ENCODE results near the gene IRF2BP1.
"Not testable (repeated sequence)": the region's sequence is repeated elsewhere in the genome, so short reads cannot be mapped to it uniquely, and the experiment has no call there.

IRF2BP1 gene

DNA sequence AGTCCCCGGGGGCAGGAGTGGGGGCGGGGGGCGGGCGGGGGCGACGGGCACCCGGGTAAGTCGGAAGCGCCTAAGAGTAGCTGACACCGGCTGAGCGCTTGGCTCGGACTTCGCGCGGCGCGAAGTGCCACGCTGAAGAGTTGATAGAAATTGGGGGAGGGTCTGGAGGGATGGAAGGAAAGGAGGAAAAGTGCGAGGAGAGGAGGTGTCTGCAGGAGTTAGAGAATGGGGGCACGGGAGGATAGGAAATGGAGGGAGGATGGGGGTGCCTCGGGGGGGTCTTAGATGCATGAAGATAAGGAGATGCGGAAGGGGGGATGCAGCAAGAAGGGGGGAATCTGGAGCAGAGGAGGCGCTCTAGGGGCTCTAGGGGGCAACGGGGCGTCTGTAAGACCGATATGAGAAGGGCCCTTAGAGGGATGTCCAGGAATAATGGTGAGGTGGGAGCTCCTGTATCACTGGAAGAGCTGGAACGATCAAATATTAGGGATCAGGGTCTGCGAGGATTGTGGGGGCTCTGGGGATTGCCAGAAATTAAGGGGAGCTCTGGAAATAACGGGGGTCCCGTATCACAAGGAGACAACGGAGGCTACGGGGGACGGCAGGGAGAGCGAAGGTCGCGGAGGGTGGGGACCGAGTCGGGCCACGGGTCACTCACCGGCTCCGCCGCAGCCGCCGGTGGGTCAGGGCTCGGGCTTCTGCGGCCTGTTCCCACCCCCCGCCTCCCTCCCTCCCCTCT lies 16.1 kb upstream of the IRF2BP1 start, which contains the start of gene MYPOP:
TSS of gene MYPOP (minus strand) at position 702 of the 739 bp plus-strand sequence. CDS start 840 bp downstream, outside the sequence.
- no peak for FAIRE-seq

DNA sequence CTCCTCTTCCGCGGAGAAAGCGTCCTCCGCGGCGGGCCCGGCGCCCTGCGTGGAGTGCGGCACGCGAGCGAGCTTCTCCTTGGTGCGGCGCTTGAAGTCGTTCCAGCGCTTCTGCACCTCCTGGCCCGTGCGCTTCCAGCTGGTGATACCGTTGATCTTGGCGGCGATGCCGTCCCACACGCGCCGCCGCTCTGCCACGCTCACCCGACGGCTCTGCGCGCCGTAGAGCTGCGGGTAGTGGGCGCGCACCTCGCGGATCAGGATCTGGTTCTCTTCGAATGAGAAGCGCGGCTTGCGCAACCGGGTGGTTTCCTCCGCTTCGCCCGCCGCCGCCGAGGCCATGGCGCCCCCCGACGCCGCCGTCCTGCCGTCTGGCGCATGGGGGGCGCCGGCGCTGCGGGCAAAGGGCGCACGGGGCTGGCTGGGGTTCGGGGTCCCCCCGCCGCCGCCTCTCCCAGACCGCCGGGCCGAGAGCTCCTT lies 15.5 kb upstream of the IRF2BP1 start:
- FAIRE-seq = no peak

DNA sequence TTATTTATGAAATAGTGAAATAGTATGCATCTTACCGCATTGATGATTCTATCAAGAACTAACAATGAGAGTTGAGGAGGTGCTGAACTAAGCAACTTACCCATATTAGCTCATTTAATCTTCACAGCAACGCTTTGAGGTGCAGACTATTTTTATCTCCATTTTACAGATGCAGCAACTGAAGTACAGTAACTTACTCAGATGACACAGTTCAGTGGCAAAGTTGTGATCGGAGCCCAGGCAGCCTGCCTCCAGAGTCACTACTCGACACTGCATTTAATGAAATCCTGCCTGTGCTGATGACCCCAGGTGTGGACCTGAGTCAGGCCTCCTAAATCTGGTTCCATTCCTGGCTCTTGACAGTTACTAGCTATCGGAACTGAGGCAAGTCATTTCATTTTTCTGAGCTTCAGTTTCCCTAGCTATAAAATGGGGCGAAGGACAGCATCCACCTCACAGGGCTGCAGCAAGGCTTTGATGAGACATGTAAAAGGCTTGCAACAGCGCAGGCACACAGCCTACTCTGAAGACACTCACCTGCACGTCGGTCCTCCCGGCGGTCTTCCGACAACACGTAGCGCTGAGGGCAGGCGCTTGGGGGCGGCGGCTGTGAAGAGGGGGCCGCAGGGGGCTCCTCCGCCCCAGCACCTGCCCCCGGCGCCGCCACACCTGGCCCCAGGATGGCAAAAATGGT lies 14.9 kb upstream of the IRF2BP1 start:
- no peak for FAIRE-seq

DNA sequence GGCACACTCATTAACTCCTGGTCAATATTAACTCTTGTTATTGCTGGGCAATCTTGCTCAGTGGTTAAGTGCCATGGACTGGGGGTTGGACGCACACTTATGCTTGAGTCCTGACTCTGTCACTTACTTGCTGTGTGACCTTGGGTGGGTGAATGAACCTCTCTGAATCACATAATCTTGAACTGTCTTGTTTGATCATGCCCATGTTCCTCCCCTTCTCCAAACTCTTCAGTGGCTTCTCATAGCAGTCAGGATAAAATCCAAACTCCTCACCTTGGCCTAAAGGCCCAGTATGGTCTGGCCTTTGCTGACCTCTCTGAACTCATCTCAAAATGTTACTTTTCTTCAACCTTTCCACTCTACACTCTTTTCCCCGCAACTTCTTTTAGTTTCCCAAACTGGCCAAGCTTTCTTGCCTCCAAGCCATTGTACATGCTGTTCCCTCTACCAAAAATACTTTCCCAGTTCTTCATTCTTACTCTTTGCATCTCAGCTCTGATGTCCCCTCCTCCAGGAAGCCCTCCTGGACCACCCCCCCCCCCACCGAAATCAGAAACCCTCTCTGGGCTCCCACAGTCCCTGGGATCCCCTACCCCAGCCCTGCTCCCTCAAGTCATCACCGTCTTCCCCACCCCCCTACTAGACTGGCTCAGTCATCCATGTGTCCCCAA lies 14.1 kb upstream of the IRF2BP1 start:
- no peak for FAIRE-seq

GRCh38 chr19:45899253-45899652 lies 13.3 kb upstream of the IRF2BP1 start:
- no peak for FAIRE-seq

GRCh38 chr19:45897261-45897812 lies 11.4 kb upstream of the IRF2BP1 start:
- FAIRE-seq = no peak

DNA sequence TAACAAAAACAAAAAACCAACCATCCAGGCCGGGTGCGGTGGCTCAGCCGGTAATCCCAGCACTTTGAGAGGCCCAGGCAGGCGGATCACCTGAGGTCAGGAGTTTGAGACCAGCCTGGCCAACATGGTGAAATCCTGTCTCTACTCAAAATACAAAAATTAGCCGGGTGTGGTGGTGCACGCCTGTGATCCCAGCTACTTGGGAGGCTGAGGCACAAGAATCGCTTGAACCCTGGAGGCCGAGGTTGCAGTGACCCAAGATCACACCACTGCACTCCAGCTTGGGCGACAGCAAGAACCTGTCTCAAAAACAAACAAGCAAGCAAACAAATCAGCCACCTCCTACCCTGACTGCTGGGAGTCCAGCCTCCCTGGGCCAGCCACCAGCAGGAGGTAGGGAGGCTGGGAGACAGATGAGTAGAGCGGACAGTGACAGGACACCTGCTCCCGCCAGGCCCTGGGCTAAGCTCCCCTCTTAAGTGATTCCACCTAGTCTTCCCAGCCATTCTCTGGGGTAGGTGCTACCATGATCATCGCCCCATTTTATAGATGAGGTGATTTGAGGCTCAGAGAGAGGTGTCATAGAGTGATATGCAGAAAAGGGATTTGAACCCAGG lies 10.2 kb upstream of the IRF2BP1 start:
- not testable (repeated sequence) for FAIRE-seq

DNA sequence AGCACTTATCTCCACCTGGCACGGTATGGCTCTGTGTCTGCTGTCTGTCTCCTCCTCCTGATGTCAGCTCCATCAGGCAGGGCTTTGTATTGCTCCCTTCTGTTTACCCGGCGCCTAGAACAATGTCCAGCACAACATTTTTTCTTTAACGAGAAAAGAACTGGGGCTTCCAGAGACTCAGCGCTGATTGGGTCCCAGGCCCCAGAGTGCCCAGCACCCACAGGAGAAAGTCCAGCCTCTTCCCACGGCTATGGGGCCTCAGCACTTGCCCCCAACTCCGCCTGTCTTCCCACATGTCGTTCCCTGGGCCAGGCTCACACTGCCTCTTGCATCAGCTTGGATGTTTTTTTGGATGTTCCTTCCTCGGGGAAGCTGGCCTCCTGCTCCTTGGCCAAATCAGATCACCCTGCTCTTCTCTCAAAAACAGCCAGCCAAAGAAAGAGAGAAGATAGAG lies 9.6 kb upstream of the IRF2BP1 start:
- no peak for FAIRE-seq

GRCh38 chr19:45890877-45891276 lies 4.9 kb upstream of the IRF2BP1 start:
- no peak for FAIRE-seq

GRCh38 chr19:45889210-45889885 lies 3.4 kb upstream of the IRF2BP1 start:
- no peak for FAIRE-seq

DNA sequence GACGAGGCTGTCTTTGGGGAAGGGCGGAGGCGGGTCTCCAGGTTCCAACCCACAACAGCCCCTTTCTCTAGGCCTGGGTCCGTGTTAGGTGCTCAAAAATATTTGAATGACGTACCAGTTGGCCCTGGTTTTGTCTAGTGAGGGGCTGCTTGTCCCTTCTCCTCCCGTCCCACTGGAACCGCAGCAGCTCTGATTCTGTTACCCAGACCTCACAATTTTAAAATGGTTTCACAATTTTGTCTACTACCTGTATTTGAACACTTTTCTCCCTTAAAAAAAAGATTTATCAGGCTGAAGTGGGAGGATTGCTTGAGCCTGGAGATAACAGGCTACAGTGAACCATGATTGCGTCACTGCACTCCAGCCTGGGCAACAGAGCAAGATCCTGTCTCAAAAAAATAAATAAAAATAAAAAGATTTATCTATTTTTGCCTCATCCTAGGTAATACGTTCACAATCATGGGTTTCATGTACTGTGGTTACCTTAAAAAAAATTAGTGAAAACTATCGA lies 1.3 kb upstream of the IRF2BP1 start:
- no peak for FAIRE-seq

DNA sequence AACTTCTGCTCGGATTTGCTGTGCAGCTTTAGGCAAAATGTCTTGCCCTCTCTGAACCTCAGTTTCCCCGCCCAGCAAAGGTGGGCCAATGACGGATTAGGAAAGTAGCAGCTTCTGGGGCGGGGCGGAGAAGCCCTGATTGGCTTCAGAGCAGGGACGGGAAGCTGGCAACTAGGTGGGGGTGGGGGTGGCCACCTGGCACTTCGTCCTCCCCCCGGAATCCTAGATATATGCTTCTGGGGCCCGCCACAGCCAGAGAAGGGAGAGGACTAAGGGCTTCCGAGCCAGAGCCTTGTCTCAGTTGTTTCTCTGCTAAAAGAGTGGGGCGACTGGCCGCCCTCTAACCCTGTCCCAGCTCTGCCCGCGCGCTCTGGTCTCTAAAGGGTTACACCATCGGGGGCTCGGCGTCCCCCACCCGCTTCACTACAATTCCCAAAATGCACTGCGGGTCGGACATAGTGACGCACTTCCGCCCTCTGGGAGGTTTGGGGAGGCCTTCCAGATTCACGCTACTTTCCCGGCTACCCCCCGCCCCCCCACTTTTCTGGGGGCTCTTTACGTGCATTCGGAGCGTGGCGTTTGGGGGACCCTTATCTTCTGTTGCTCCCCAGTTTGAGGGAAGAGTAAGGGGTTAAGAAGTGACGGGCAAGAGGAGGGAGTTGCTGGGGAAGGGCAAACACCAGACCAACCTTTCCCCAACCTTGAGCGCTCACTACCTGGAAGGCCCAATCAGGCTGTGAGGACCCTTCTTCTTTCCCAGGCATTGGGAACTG lies 672 bp upstream of the IRF2BP1 start:
- peak; percentile 54 for FAIRE-seq

- no peak for FAIRE-seq
Measured at GRCh38 chr19:45884682-45885555, 1.0 kb downstream of the IRF2BP1 start.

- no peak for FAIRE-seq
Measured at GRCh38 chr19:45883881-45884681, 1.9 kb downstream of the IRF2BP1 start.

DNA sequence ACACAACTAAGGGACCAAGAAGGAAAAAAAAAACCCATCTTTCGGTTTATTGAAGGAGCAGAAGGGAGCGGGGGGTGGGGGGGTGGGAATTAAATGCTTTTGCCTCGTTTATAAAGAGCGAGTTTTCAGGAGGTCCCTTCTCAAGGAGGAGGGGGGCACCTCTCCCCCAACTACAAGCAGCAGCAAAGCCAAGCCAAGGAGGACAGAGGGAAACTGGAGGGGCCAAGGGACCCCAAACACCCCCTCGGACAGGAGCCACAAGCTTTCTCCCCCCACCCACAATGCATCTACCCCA lies 2.4 kb downstream of the IRF2BP1 start:
- no peak for FAIRE-seq

DNA sequence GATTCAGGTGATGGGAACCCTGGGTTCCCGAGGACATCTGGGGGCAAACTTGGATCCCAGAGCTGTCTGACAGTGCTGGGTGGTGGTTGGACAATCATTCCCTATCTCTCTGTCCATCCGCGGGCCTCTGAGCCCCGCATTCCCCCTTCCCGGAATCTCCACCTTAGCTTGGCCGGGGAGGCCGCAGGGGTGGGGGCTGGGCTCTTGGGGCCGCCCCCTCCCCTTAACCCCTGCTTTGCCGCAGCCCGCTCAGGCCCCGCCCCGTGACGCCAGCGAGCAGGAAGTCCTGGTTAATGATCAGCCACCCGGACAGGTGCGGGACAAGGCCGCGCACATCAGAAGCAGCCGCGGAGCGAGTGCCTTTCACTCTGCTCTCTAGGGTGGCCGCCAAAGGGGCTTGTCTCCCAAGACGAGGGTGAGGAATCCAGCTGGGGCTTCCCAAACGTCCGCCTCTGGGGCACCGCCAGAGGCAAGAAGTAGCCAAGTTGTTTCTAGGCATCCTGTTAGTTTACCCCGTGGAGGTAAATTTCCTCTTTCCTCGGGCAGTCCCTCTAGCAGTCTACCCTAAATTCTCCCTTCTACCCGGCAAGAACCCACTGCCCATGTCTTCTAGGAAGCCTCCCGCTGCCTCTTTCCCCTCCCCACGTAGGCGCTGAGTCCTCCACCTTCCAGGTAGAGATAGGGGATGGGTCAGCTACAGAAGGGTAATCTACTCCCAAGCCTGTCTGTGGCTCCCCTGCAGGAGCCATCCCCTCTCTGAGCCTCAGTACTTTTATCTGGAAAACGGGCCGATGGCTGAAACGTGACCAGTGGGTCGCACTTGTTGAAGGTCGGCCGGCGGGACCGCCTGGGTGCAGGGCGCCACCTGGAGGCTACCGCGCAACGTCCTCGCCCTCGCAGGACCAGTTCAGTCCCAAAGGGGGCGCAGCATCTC lies 3.0 kb downstream of the IRF2BP1 start:
- no peak for FAIRE-seq

DNA sequence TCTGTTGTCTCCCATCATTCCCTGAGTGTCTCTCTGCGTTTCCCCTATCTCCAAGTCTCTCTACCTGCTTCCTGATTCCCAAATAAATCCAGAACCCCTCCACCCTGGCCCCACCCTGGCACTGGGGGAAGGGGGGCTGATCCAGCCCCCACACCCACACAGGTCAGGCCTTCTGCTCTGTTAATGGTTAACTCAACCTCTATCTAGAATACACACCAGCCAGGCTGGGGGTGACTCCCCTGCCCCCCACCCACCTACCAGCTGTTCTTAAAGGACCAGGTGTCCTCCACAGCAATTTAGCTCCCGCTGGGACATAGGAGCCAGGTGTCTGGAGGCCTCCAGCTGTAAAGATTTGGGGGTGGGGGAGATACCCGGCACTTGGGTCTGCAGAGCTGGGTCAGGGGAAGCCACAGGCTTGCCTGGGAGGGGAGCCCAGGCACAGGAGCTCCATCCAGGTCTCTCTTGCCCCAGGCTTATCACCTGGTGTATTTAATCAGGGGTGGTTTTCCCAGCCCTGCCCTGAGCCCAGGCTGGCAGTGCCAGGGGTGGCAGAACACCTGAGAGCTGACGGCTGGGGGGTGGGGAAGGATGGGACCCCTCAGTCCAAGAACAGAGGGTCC lies 3.9 kb downstream of the IRF2BP1 start:
- no peak for FAIRE-seq

Measured in endometrium (tissue), 2 donors.